Ishikawa (cell line): ENCODE measurements around the gene NCMAP.
A peak's percentile ranks its signal among the peaks of the same experiment; 100 is the strongest.

Source experiments
- CEBPB ChIP-seq: IDR thresholded peaks from 2 replicates; pipeline ENCODE4 v1.6.1; 2012
- CREB1 ChIP-seq: IDR thresholded peaks from 2 replicates; pipeline ENCODE4 v1.6.1; 2012; ENCODE audit warnings: low read depth
- EGR1 ChIP-seq: IDR thresholded peaks from 2 replicates; pipeline ENCODE4 v1.6.1; 2012
- EP300 ChIP-seq: IDR thresholded peaks from 2 replicates; pipeline ENCODE4 v1.6.1; 2012; ENCODE audit warnings: borderline replicate concordance
- FOXM1 ChIP-seq: IDR thresholded peaks from 2 replicates; pipeline ENCODE4 v1.6.1; 2012; ENCODE audit warnings: low read depth, borderline replicate concordance
- NFIC ChIP-seq: IDR thresholded peaks from 2 replicates; pipeline ENCODE4 v1.6.1; 2012
- RAD21 ChIP-seq: IDR thresholded peaks from 2 replicates; pipeline ENCODE4 v1.6.1; 2012; ENCODE audit warnings: low read depth
- REST ChIP-seq: IDR thresholded peaks from 2 replicates; pipeline ENCODE4 v1.6.1; 2012; ENCODE audit warnings: low read depth, mild to moderate bottlenecking
- TAF1 ChIP-seq: IDR thresholded peaks from 2 replicates; pipeline ENCODE4 v1.6.1; 2012; ENCODE audit warnings: low read depth, mild to moderate bottlenecking
- TEAD4 ChIP-seq: IDR thresholded peaks from 2 replicates; pipeline ENCODE4 v1.6.1; 2012
- YY1 ChIP-seq: IDR thresholded peaks from 2 replicates; pipeline ENCODE4 v1.6.1; 2012; ENCODE audit warnings: low read depth
- ZBTB7A ChIP-seq: IDR thresholded peaks from 2 replicates; pipeline ENCODE4 v1.6.1; 2012; ENCODE audit warnings: low read depth
- TF ChIP-seq, protein P1 (sequence below): IDR thresholded peaks from 2 replicates; pipeline ENCODE4 v1.6.1; 2012
- TF ChIP-seq, protein P2 (sequence below): IDR thresholded peaks from 2 replicates; pipeline ENCODE4 v1.6.1; 2012

The NCMAP gene

DNA sequence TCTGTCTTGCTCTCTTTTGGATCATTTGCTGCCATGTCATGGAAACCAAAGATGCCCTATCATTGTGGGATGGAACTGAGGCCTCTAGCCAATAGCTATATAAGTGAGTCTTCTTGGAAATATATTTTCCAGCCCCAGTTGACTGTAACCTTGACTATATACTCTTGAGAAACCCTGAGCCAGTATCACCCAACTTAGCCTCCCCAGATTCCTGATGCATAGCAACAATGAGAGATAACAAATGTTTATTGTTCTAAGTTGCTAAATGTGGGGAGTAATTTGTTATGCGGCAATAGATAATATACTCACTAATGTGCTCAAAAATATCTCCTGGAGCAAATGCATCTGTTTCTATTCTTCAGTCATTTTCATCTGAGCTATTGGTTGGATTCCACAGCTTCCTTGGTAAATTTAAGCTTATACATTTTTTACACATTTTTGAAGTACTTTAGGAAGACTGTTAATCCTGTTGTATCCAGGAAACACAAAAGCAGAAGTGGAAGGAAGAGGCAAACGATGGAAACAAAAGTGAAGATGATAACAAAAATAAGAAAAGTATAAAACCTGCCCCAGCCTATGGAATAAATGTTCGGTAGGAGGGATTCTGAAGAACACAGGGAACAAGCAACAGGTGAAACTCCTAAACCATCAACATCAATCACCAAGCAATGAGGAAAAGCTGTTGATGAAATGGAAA, 80.9 kb downstream of the NCMAP start:
- TF ChIP-seq EGR1 (no peak), NFIC (no peak), EP300 (no peak), TAF1 (no peak)
- TF ChIP-seq, protein P1, sequence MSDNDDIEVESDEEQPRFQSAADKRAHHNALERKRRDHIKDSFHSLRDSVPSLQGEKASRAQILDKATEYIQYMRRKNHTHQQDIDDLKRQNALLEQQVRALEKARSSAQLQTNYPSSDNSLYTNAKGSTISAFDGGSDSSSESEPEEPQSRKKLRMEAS: no peak

DNA sequence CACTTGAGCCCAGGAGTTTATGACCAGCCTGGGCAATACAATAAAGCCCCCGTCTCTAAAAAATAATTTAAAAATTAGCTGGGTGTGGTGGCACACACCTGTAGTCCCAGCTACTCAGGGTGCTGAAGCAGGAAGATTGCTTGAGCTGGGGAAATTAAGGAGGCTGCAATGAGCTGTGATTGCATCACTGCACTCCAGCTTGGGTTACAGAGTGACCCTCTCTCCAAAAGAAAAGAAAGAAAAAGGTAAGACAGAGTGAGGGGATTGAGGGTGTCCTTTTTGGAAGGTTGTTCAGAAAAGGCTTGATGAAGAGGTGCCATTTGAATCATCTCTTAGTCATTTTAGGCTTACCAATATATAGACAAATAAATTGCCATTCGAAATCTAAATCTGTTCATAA, 83.2 kb downstream of the NCMAP start:
- TF ChIP-seq EP300 (no peak), YY1 (no peak), ZBTB7A (no peak), TAF1 (no peak), CREB1 (no peak), REST (no peak), RAD21 (no peak)
- TF ChIP-seq, protein P1: no peak
- TF ChIP-seq, protein P2, sequence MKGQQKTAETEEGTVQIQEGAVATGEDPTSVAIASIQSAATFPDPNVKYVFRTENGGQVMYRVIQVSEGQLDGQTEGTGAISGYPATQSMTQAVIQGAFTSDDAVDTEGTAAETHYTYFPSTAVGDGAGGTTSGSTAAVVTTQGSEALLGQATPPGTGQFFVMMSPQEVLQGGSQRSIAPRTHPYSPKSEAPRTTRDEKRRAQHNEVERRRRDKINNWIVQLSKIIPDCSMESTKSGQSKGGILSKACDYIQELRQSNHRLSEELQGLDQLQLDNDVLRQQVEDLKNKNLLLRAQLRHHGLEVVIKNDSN: no peak

GRCh38 chr1:24639881-24640280, 84.0 kb downstream of the NCMAP start:
- TF ChIP-seq YY1: no peak

GRCh38 chr1:24640288-24640687, 84.4 kb downstream of the NCMAP start:
- TF ChIP-seq, protein P2: peak; percentile 83
- TF ChIP-seq, protein P1: no peak
- TF ChIP-seq NFIC: 0 out of 2 replicates have a peak, but pooled peaks have one; percentile 5

DNA sequence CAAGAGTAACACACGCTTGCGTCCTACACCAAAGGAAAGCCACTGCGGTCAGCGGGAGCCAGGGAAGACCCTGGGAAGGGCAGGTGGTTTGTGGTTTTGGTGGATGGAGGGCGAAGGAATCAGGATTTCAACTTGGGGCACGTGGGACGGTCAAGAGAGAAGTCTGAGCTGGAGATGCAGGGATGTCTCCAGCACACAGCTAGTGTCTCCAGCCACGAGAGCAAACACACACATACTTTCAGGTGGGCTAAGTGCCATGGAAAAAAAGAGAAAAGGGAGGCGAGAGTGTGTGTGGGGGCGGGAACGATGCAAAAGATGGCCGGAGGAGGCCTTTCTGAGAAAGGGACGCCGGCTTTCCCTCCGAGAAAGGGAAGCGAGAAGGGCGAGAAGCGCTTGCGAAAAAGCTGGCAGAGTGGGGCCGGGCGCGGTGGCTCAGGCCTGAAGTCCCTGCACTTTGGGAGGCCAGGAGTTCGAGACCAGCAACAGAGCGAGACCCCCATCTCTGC, 85.8 kb downstream of the NCMAP start:
- no peak for TF ChIP-seq TAF1
- TF ChIP-seq REST: no peak
- TF ChIP-seq ZBTB7A: no peak
- TF ChIP-seq TEAD4: no peak
- no peak for TF ChIP-seq EP300
- TF ChIP-seq YY1: no peak
- no peak for TF ChIP-seq FOXM1

- TF ChIP-seq EP300 (no peak), EGR1 (peak; percentile 89), TAF1 (peak; percentile 55; the same call in 1 of the 2 replicates), RAD21 (no peak), CEBPB (peak; percentile 12; the same call in 1 of the 2 replicates), TEAD4 (no peak), ZBTB7A (no peak), CREB1 (peak; percentile 89)
- TF ChIP-seq, protein P2: peak; percentile 88
- TF ChIP-seq, protein P1: peak; percentile 82
Measured at GRCh38 chr1:24642481-24643362, 86.8 kb downstream of the NCMAP start, which contains the start of gene SRRM1. TSS of gene SRRM1 (plus strand) at chr1:24643302. CDS start at chr1:24643327, 25 bp downstream.
